ENCODE results near the gene TTC6.

Gene TTC6

GRCh38 chr14:37565550-37565949 is 29.9 kb upstream of the TTC6 start:
- Histone ChIP-seq H2AFZ (ENCODE audit: low read length, unreplicated experiment) (no peak overlapping the region), H3K27me3 (ENCODE audit: insufficient read depth, low read length) (no peaks in the 10 kb centered on the region), H3K4me1 (ENCODE audit: control insufficient read depth, insufficient read depth, low read length, unreplicated experiment) (no peaks in the 10 kb centered on the region), H3K27ac (ENCODE audit: low read depth, low read length) (no peak overlapping the region), H3K79me2 (ENCODE audit: control insufficient read depth, insufficient read depth, low read length, unreplicated experiment) (no peaks in the 10 kb centered on the region), H3K4me3 (ENCODE audit: low read depth, low read length) (no peak overlapping the region), H3K36me3 (ENCODE audit: insufficient read depth, low read length) (no peaks in the 10 kb centered on the region)

GRCh38 chr14:37566811-37567371 is 28.5 kb upstream of the TTC6 start:
- H3K27ac ChIP-seq (ENCODE audit: low read depth, low read length): no peak overlapping the region
- no peaks in the 10 kb centered on the region for H3K4me1 ChIP-seq (ENCODE audit: control insufficient read depth, insufficient read depth, low read length, unreplicated experiment)
- no peaks in the 10 kb centered on the region for H3K79me2 ChIP-seq (ENCODE audit: control insufficient read depth, insufficient read depth, low read length, unreplicated experiment)
- H3K36me3 ChIP-seq (ENCODE audit: insufficient read depth, low read length): no peaks in the 10 kb centered on the region
- no peak overlapping the region for H2AFZ ChIP-seq (ENCODE audit: low read length, unreplicated experiment)
- H3K27me3 ChIP-seq (ENCODE audit: insufficient read depth, low read length): no peaks in the 10 kb centered on the region
- no peak overlapping the region for H3K4me3 ChIP-seq (ENCODE audit: low read depth, low read length)

- H3K36me3 ChIP-seq (ENCODE audit: insufficient read depth, low read length): no peaks in the 10 kb centered on the region
- no peaks in the 10 kb centered on the region; the same call in 1 of the 2 replicates for H3K27me3 ChIP-seq (ENCODE audit: insufficient read depth, low read length)
- H3K27ac ChIP-seq (ENCODE audit: low read depth, low read length): no peak overlapping the region
- H3K79me2 ChIP-seq (ENCODE audit: control insufficient read depth, insufficient read depth, low read length, unreplicated experiment): no peaks in the 10 kb centered on the region
- no peak overlapping the region for H2AFZ ChIP-seq (ENCODE audit: low read length, unreplicated experiment)
- H3K4me1 ChIP-seq (ENCODE audit: control insufficient read depth, insufficient read depth, low read length, unreplicated experiment): no peaks in the 10 kb centered on the region
- no peak overlapping the region for H3K4me3 ChIP-seq (ENCODE audit: low read depth, low read length)
Measured at GRCh38 chr14:37569729-37570128, 25.7 kb upstream of the TTC6 start.

- Histone ChIP-seq H2AFZ (ENCODE audit: low read length, unreplicated experiment) (no peak overlapping the region), H3K27ac (ENCODE audit: low read depth, low read length) (no peak overlapping the region), H3K79me2 (ENCODE audit: control insufficient read depth, insufficient read depth, low read length, unreplicated experiment) (no peaks in the 10 kb centered on the region), H3K27me3 (ENCODE audit: insufficient read depth, low read length) (no peaks in the 10 kb centered on the region; the same call in 1 of the 2 replicates), H3K36me3 (ENCODE audit: insufficient read depth, low read length) (no peaks in the 10 kb centered on the region), H3K4me1 (ENCODE audit: control insufficient read depth, insufficient read depth, low read length, unreplicated experiment) (no peaks in the 10 kb centered on the region), H3K4me3 (ENCODE audit: low read depth, low read length) (no peak overlapping the region)
Measured at GRCh38 chr14:37571391-37571790, 24.0 kb upstream of the TTC6 start.

- H3K27ac ChIP-seq (ENCODE audit: low read depth, low read length): no peak overlapping the region
- no peak overlapping the region for H2AFZ ChIP-seq (ENCODE audit: low read length, unreplicated experiment)
- H3K4me3 ChIP-seq (ENCODE audit: low read depth, low read length): no peak overlapping the region
- peaks cover 3% of the 10 kb centered on the region; the same call in 1 of the 2 replicates for H3K27me3 ChIP-seq (ENCODE audit: insufficient read depth, low read length)
- no peaks in the 10 kb centered on the region for H3K36me3 ChIP-seq (ENCODE audit: insufficient read depth, low read length)
- H3K4me1 ChIP-seq (ENCODE audit: control insufficient read depth, insufficient read depth, low read length, unreplicated experiment): no peaks in the 10 kb centered on the region
- no peaks in the 10 kb centered on the region for H3K79me2 ChIP-seq (ENCODE audit: control insufficient read depth, insufficient read depth, low read length, unreplicated experiment)
Measured at GRCh38 chr14:37573356-37573755, 22.1 kb upstream of the TTC6 start.

GRCh38 chr14:37579274-37579673 is 16.2 kb upstream of the TTC6 start:
- Histone ChIP-seq H3K4me1 (ENCODE audit: control insufficient read depth, insufficient read depth, low read length, unreplicated experiment) (peaks cover 4% of the 10 kb centered on the region), H3K4me3 (ENCODE audit: low read depth, low read length) (no peak overlapping the region), H3K36me3 (ENCODE audit: insufficient read depth, low read length) (no peaks in the 10 kb centered on the region), H2AFZ (ENCODE audit: low read length, unreplicated experiment) (no peak overlapping the region), H3K79me2 (ENCODE audit: control insufficient read depth, insufficient read depth, low read length, unreplicated experiment) (no peaks in the 10 kb centered on the region), H3K27me3 (ENCODE audit: insufficient read depth, low read length) (peaks cover 23% of the 10 kb centered on the region), H3K27ac (ENCODE audit: low read depth, low read length) (no peak overlapping the region)

GRCh38 chr14:37580146-37580545 is 15.3 kb upstream of the TTC6 start:
- Histone ChIP-seq H3K27me3 (ENCODE audit: insufficient read depth, low read length) (peaks cover 32% of the 10 kb centered on the region), H3K4me1 (ENCODE audit: control insufficient read depth, insufficient read depth, low read length, unreplicated experiment) (peaks cover 4% of the 10 kb centered on the region), H2AFZ (ENCODE audit: low read length, unreplicated experiment) (no peak overlapping the region), H3K36me3 (ENCODE audit: insufficient read depth, low read length) (no peaks in the 10 kb centered on the region), H3K79me2 (ENCODE audit: control insufficient read depth, insufficient read depth, low read length, unreplicated experiment) (no peaks in the 10 kb centered on the region), H3K27ac (ENCODE audit: low read depth, low read length) (no peak overlapping the region), H3K4me3 (ENCODE audit: low read depth, low read length) (no peak overlapping the region)

GRCh38 chr14:37583358-37584210 is 11.8 kb upstream of the TTC6 start:
- Histone ChIP-seq H3K27me3 (ENCODE audit: insufficient read depth, low read length) (peaks cover 63% of the 10 kb centered on the region), H3K27ac (ENCODE audit: low read depth, low read length) (no peak overlapping the region), H3K4me3 (ENCODE audit: low read depth, low read length) (peak overlapping the region; percentile 57), H2AFZ (ENCODE audit: low read length, unreplicated experiment) (no peak overlapping the region), H3K4me1 (ENCODE audit: control insufficient read depth, insufficient read depth, low read length, unreplicated experiment) (peaks cover 11% of the 10 kb centered on the region), H3K36me3 (ENCODE audit: insufficient read depth, low read length) (no peaks in the 10 kb centered on the region), H3K79me2 (ENCODE audit: control insufficient read depth, insufficient read depth, low read length, unreplicated experiment) (no peaks in the 10 kb centered on the region)

- H2AFZ ChIP-seq (ENCODE audit: low read length, unreplicated experiment): no peak overlapping the region
- peaks cover 72% of the 10 kb centered on the region for H3K27me3 ChIP-seq (ENCODE audit: insufficient read depth, low read length)
- peak overlapping the region; percentile 57; the same call in 1 of the 2 replicates for H3K4me3 ChIP-seq (ENCODE audit: low read depth, low read length)
- no peak overlapping the region for H3K27ac ChIP-seq (ENCODE audit: low read depth, low read length)
- H3K79me2 ChIP-seq (ENCODE audit: control insufficient read depth, insufficient read depth, low read length, unreplicated experiment): no peaks in the 10 kb centered on the region
- no peaks in the 10 kb centered on the region for H3K36me3 ChIP-seq (ENCODE audit: insufficient read depth, low read length)
- peaks cover 11% of the 10 kb centered on the region for H3K4me1 ChIP-seq (ENCODE audit: control insufficient read depth, insufficient read depth, low read length, unreplicated experiment)
Measured at GRCh38 chr14:37584211-37585100, 11.0 kb upstream of the TTC6 start.

- Histone ChIP-seq H3K27me3 (ENCODE audit: insufficient read depth, low read length) (peaks cover 78% of the 10 kb centered on the region), H3K27ac (ENCODE audit: low read depth, low read length) (no peak overlapping the region), H3K4me3 (ENCODE audit: low read depth, low read length) (no peak overlapping the region), H3K79me2 (ENCODE audit: control insufficient read depth, insufficient read depth, low read length, unreplicated experiment) (no peaks in the 10 kb centered on the region), H3K4me1 (ENCODE audit: control insufficient read depth, insufficient read depth, low read length, unreplicated experiment) (peaks cover 11% of the 10 kb centered on the region), H3K36me3 (ENCODE audit: insufficient read depth, low read length) (no peaks in the 10 kb centered on the region), H2AFZ (ENCODE audit: low read length, unreplicated experiment) (no peak overlapping the region)
Measured at GRCh38 chr14:37585101-37585511, 10.3 kb upstream of the TTC6 start.
